Omental fat pad (tissue), 4 donors: Measurements from ENCODE around the gene TTLL10. TPM values are rescaled to one million over a fixed set of nuclear protein-coding genes. Genes with fewer than 3 reads are reported as not detected.

Experiments used
- ATAC-seq: fragments of 150-250 bp; one replicate; pipeline ENCODE4 v1.9.1; 2016; ENCODE audit warnings: mild to moderate bottlenecking, moderate library complexity; ENCODE audit not compliant: low FRiP score
- DNase-seq: peaks from one replicate; pipeline ENCODE4 v3.0.0-alpha.2; 2019; ENCODE audit warnings: low spot score
- total RNA-seq, 4 donors: library from RNA; depleted of rRNA; stranded (reverse); fragments of >200 nt; gene quantifications; one replicate each; pipeline ENCODE4 v1.1.0, GENCODE V29; 2016
- TF ChIP-seq, protein P1 (sequence below), 3 donors: fragments of 450-650 bp; IDR thresholded peaks; one replicate each; pipeline ENCODE4 v1.5.1; 2016 to 2017; ENCODE audit warnings: antibody characterized with exemption in 3 of 3, mild to moderate bottlenecking in 3 of 3, moderate library complexity in 2 of 3

Gene TTLL10
- total RNA-seq, 4 donors from 2014 or later: 0.48 to 1.0 (median 0.95) TPM; not detected in 1

DNA sequence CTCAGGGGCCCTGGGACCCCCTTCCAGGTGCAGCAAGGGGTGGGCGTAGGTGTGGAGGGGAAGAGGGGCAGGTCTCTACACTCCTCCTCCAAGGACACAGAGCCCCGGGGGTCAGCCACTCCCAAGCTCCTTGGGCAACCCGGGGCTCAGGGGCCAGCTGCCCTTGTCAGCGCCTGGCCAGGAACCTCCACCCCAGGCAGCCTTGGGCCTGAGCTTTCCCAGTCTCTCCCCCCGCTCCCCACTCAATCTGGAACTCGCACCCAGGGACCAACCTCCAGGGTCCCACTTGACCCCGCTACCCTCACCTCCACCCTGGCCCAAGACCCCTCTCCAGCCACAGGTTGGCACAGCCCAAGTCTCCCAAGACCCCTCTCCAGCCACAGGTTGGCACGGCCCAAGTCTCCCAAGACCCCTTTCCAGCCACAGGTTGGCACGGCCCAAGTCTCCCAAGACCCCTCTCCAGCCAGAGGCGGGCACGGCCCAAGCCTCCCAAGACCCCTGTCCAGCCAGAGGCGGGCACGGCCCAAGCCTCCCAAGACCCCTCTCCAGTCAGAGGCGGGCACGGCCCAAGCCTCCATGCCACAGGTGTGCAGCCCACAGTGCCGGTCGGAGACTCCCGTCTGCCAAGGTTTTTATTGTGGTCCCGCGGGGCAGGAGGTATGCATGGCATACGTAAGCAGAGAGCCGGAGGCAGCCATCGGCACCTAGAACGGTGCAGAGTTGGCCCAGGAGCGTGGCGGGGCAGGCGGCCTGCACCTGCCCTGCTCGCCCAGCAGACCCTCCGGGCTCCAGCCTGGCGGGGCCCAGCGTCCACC lies 37.3 kb downstream of the TTLL10 start:
- DNase-seq (no peak), ATAC-seq (no peak)
- TF ChIP-seq, protein P1, sequence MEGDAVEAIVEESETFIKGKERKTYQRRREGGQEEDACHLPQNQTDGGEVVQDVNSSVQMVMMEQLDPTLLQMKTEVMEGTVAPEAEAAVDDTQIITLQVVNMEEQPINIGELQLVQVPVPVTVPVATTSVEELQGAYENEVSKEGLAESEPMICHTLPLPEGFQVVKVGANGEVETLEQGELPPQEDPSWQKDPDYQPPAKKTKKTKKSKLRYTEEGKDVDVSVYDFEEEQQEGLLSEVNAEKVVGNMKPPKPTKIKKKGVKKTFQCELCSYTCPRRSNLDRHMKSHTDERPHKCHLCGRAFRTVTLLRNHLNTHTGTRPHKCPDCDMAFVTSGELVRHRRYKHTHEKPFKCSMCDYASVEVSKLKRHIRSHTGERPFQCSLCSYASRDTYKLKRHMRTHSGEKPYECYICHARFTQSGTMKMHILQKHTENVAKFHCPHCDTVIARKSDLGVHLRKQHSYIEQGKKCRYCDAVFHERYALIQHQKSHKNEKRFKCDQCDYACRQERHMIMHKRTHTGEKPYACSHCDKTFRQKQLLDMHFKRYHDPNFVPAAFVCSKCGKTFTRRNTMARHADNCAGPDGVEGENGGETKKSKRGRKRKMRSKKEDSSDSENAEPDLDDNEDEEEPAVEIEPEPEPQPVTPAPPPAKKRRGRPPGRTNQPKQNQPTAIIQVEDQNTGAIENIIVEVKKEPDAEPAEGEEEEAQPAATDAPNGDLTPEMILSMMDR (IDR thresholded peaks at IDR 0.05): no peak

DNA sequence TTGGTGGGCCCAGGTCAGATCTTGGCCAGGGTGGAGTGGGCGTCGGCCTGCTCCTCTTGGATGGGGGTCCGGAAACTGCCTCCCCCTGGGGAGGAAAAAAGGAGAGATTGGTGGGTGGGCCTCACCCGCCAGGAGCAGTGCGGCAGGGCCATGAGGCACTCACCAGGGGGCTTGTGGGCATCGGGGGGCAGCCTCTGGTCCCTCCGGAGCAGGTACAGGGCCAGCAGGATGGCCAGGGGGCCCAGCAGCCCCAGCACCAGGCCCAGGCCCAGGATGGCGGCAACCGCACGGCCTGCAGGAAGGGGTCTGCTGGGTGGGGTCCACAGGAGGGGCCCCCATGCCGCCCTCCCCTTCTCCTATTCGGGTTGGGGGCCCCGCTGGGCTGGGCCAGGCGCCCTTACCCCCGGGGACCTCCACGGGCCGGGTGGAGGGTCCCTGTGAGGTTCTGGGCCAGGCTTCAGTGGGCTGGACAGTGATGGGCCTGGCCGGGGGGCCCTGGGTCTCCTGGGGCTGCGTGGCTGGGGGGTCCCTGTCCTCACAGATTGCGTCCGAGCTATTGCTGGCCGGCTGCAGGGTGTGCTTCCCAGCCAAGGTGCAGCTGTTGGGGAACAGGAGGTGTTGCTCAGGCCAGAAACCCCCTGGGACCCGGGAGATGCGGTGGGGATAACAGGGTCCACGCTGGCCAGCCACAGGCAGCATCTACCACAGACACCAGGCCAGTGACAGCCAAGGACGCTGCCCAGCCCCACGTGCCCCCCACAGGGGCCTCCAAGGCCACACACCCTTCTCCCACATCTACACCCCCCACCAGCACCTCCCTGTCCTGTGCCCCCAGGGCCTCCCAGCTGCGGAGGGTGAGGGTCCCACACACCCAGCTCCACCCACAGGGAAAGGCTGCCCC lies 38.1 kb downstream of the TTLL10 start:
- ATAC-seq (no peak), DNase-seq (no peak)
- TF ChIP-seq, protein P1 (IDR thresholded peaks at IDR 0.05): no peak

DNA sequence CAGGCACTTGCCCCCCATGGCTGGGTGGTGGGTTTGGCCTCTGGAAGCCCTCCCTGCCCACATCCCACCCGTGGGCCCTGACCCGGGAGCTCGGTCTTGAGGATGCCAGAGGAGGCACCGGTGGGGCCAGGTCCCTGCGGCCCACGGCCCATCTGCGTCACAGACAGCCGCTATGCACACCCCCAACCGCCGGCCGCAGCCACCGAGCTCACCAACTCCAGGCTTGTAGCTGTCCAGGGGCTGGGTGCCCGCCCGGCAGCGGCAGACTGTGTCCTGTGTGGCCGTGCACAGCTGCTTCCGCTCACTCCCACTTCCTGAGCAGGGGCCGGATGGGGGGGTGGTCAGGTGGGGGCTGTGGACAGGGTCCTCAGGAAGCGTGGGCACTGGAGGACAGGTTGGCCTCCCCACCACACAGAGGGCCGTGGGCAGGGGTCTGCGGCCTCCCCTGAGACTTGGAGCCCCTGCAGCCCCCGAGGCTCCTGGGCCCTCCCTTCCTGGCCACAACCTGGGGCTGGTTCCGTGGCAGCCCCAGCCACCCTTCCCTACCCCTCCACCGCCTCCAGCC lies 39.2 kb downstream of the TTLL10 start:
- DNase-seq: no peak
- ATAC-seq: no peak
- TF ChIP-seq, protein P1 (IDR thresholded peaks at IDR 0.05): no peak

DNA sequence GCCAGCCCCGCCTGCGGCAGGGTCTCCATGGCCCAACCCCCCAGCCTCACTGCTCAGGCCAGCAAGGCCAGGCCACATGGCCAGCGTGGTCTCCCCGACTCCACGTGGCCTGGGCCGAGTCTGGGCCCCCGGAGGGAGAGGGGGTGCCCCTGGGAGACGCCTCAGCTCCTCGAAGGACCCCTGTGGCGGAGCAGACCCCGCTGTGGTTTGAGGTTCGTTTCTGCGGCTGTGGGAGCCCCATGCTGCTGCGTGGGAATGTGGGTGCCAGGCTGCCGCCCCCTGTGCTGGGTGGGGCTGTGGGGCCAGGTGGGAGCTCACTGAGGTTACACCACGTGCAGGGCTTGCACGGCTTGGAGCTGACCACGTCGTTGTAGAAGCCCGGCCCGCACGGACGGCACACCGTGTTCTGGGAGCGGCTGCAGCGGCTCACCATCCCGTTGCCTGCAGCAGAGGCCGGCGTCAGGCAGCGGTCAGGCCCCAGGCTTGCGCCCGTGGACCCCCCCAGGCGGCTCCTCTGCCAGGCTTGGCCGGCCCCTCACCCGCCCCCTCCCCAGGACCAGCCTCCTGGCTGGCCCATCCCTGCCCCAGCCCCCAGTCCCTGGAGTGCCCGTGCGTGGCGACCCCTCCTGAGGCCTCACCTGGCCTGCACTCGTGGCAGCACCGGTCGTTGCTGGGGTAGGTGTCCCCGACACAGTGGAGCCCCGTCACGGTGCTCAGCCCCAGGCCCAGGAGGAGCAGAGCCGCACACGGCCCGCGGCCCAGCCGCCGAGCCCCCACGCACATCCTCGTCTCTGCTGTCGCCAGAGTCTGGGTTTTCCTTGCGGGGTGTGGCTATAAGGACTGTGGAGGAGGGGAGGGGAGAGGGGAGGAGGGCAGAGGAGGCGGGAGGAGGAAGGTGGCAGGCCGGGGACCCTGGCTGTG lies 39.9 kb downstream of the TTLL10 start, which contains the start of gene TNFRSF4:
TSS of gene TNFRSF4 (minus strand) at position 809 of the 921 bp plus-strand sequence. CDS start at position 783, 26 bp downstream.
- DNase-seq (no peak), ATAC-seq (no peak)
- TF ChIP-seq, protein P1 (IDR thresholded peaks at IDR 0.05): no peak

DNA sequence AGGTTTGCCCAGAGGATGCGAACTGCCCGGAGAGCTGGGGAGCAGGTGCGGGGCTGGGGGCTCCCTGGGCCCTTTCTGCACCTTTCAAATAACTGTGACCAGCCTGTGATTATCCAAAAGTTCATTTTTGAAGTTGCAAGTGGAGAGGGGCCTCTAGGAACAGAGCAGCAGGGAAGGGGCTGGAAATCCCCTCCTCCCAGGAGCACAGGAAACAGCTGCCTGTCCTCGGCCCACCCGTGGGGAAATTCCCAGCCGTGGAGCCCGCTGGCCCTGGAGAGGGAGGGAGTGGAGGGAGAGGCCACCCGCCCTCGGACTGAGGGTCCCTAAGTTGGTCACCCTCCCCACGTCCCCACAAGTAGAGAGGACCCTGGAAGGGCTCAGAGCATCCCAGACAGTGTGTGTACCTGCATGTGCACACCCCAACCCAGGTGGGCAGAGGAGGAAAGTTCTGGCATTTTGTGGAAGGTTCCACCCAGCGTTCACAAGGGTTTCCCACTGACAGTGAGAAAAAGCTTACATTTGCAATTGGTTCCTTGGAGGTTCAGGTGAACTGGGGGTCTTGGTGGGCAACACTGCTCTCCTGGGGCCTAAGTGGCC lies 41.5 kb downstream of the TTLL10 start:
- DNase-seq (no peak), ATAC-seq (no peak)
- TF ChIP-seq, protein P1 (IDR thresholded peaks at IDR 0.05): no peak
